Neural progenitor cell (in vitro differentiated cells): Measurements from ENCODE around the gene GNAT1. TPM values are rescaled to one million over a fixed set of nuclear protein-coding genes. Genes with fewer than 3 reads are reported as not detected.
A peak's percentile ranks its signal among the peaks of the same experiment; 100 is the strongest.

Experiments
- DNase-seq: peaks from one replicate; pipeline ENCODE4 v3.0.0-alpha.2; 2016; ENCODE audit warnings: low spot score
- H2AFZ ChIP-seq: fragments of 200-600 bp; sonication (generic); replicated peaks from 2 replicates; pipeline ENCODE4 v1.6.1; 2016; ENCODE audit warnings: antibody characterized with exemption
- H3F3A ChIP-seq: fragments of 200-600 bp; sonication (generic); 2 replicates; pipeline ENCODE4 v1.6.1; 2016; ENCODE audit warnings: antibody characterized with exemption, low read depth
- H3K27ac ChIP-seq: fragments of 200-600 bp; sonication (generic); 2 replicates; pipeline ENCODE4 v1.5.1; 2016; ENCODE audit warnings: mild to moderate bottlenecking
- H3K27me3 ChIP-seq: fragments of 200-600 bp; sonication (generic); 2 replicates; pipeline ENCODE4 v1.6.1; 2016; ENCODE audit warnings: mild to moderate bottlenecking, moderate library complexity
- H3K36me3 ChIP-seq: fragments of 200-600 bp; sonication (generic); 2 replicates; pipeline ENCODE4 v1.5.1; 2016
- H3K4me1 ChIP-seq: fragments of 200-600 bp; sonication (generic); 2 replicates; pipeline ENCODE4 v1.6.1; 2016; ENCODE audit warnings: mixed run types
- H3K4me2 ChIP-seq: fragments of 200-600 bp; sonication (generic); 2 replicates; pipeline ENCODE4 v1.6.1; 2016
- H3K4me3 ChIP-seq: fragments of 200-600 bp; sonication (generic); 2 replicates; pipeline ENCODE4 v1.5.1; 2016
- H3K79me2 ChIP-seq: fragments of 200-600 bp; sonication (generic); 2 replicates; pipeline ENCODE4 v1.6.1; 2016; ENCODE audit warnings: low read depth
- H3K9ac ChIP-seq: fragments of 200-600 bp; sonication (generic); 2 replicates; pipeline ENCODE4 v1.6.1; 2016
- H3K9me3 ChIP-seq: fragments of 200-600 bp; sonication (generic); 2 replicates; pipeline ENCODE4 v1.5.1; 2016; ENCODE audit warnings: low read depth
- H4K20me1 ChIP-seq: fragments of 200-600 bp; sonication (generic); 2 replicates; pipeline ENCODE4 v1.6.1; 2016; ENCODE audit warnings: low read depth
- H3K27ac Mint-ChIP-seq: 3 replicates; pipeline ENCODE4 v1.8.0; 2021; ENCODE audit warnings: mixed read lengths
- H3K27me3 Mint-ChIP-seq: 2 replicates; pipeline ENCODE4 v1.8.0; 2022; ENCODE audit warnings: low read depth, mild to moderate bottlenecking, inconsistent platforms, moderate library complexity, mixed read lengths; ENCODE audit not compliant: insufficient read depth
- H3K36me3 Mint-ChIP-seq: 3 replicates; pipeline ENCODE4 v1.8.0; 2021; ENCODE audit warnings: mixed read lengths
- H3K4me1 Mint-ChIP-seq: 3 replicates; pipeline ENCODE4 v1.8.0; 2021; ENCODE audit warnings: mixed read lengths
- H3K4me3 Mint-ChIP-seq: 3 replicates; pipeline ENCODE4 v1.8.0; 2021; ENCODE audit warnings: mild to moderate bottlenecking, moderate library complexity, mixed read lengths
- H3K9me3 Mint-ChIP-seq: 3 replicates; pipeline ENCODE4 v1.8.0; 2020; ENCODE audit warnings: mixed read lengths
- EZH2 ChIP-seq: fragments of 200-600 bp; sonication (generic); IDR thresholded peaks from 2 replicates; pipeline ENCODE4 v1.6.1; 2017; ENCODE audit warnings: antibody characterized with exemption, mild to moderate bottlenecking, moderate library complexity
- EZH2phosphoT487 ChIP-seq: fragments of 200-600 bp; sonication (generic); IDR thresholded peaks from 2 replicates; pipeline ENCODE4 v1.6.1; 2017; ENCODE audit warnings: antibody characterized with exemption
- total RNA-seq: library from RNA; depleted of rRNA; stranded (reverse); fragments of >200 nt; gene quantifications from 2 replicates; pipeline ENCODE4 v1.2.3, GENCODE V29; 2015; ENCODE audit warnings: low replicate concordance
- TF ChIP-seq, protein P1 (sequence below): fragments of 200-600 bp; sonication (generic); IDR thresholded peaks from 2 replicates; pipeline ENCODE4 v1.5.1; 2017; ENCODE audit warnings: antibody characterized with exemption, mild to moderate bottlenecking

Gene GNAT1
- total RNA-seq, 1 donor from 2014 or later = not detected

DNA sequence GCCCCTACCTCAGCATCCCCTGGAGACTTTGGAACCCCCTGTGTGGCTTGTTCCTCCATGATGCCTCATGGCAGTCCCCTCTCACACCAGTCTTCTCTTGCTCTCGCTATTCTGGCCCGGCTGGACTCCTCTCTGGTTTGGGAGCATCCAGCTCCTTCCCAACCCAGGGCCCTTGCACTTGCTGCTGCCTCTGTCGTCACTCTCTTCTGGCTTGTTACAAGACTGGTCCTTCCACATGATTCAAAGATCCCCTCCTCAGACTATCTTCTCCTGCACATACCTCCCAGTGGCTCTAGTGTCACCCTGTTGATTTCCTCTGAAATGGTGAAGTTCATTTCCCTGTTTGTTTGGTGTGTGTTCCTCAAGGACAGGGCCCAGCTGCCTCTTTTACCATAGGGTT lies 38.1 kb downstream of the GNAT1 start:
- Histone ChIP-seq H3K4me1 (peaks cover 38% of the 10 kb centered on the region), H3K79me2 (no peaks in the 10 kb centered on the region), H3K36me3 (no peaks in the 10 kb centered on the region), H3K27ac (no peak overlapping the region), H4K20me1 (no peaks in the 10 kb centered on the region), H3K27me3 (peaks cover 12% of the 10 kb centered on the region), H3K4me3 (no peak overlapping the region), H3F3A (peaks cover 14% of the 10 kb centered on the region), H2AFZ (no peak overlapping the region), H3K9ac (no peak overlapping the region), H3K9me3 (no peaks in the 10 kb centered on the region), H3K4me2 (no peak overlapping the region)
- no peak for TF ChIP-seq EZH2
- TF ChIP-seq, protein P1, sequence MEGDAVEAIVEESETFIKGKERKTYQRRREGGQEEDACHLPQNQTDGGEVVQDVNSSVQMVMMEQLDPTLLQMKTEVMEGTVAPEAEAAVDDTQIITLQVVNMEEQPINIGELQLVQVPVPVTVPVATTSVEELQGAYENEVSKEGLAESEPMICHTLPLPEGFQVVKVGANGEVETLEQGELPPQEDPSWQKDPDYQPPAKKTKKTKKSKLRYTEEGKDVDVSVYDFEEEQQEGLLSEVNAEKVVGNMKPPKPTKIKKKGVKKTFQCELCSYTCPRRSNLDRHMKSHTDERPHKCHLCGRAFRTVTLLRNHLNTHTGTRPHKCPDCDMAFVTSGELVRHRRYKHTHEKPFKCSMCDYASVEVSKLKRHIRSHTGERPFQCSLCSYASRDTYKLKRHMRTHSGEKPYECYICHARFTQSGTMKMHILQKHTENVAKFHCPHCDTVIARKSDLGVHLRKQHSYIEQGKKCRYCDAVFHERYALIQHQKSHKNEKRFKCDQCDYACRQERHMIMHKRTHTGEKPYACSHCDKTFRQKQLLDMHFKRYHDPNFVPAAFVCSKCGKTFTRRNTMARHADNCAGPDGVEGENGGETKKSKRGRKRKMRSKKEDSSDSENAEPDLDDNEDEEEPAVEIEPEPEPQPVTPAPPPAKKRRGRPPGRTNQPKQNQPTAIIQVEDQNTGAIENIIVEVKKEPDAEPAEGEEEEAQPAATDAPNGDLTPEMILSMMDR = no peak
- H3K4me1 Mint-ChIP-seq = peaks cover 71% of the 10 kb centered on the region
- no peak for DNase-seq
- H3K9me3 Mint-ChIP-seq = no peaks in the 10 kb centered on the region
- H3K27me3 Mint-ChIP-seq = peaks cover 15% of the 10 kb centered on the region
- H3K4me3 Mint-ChIP-seq = peak overlapping the region; percentile 25
- H3K27ac Mint-ChIP-seq = peak overlapping the region; percentile 20
- peaks cover 5% of the 10 kb centered on the region for H3K36me3 Mint-ChIP-seq

DNA sequence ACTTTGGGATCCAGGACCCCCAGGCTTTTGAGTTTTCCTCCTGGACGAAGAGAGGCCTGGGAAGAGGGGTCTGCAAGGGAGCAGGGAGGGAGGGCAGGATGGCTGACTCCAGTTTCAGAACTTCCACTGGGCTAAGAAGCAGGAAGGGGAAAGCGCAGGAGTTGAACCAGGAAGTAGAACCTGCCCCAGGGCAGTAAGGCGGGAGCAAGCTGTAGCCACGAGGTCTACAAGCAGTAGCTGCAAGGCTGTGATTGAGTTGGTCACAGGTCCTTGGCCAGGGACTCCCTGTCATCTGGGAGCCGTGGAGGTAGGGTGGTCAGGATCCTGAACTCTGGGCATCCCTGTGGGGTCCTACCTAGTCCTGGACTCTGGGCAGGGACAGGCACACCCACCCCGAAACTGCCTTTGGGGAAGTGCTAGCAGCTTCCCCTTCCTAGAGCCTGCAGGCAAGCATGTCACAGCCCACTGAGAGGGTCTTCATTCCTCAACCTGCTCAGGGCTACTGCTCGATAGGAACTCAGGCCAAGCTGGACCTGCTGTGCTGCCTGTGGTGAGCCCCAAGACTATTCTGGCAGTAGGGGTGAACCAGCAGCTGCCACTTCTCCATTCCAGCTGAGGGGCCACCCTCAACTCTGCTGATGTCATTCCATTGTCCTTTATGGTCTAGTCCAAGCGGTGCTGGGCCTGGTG lies 38.8 kb downstream of the GNAT1 start:
- peaks cover 12% of the 10 kb centered on the region for H3K27me3 ChIP-seq
- Mint-ChIP-seq H3K9me3 (no peaks in the 10 kb centered on the region), H3K4me1 (peaks cover 68% of the 10 kb centered on the region), H3K27ac (peak overlapping the region; percentile 20), H3K36me3 (peaks cover 5% of the 10 kb centered on the region), H3K27me3 (peaks cover 14% of the 10 kb centered on the region), H3K4me3 (peak overlapping the region; percentile 58)
- no peak for DNase-seq
- H3F3A ChIP-seq = peaks cover 22% of the 10 kb centered on the region
- no peak overlapping the region for H2AFZ ChIP-seq
- H3K27ac ChIP-seq = no peak overlapping the region
- peaks cover 38% of the 10 kb centered on the region for H3K4me1 ChIP-seq
- H3K4me2 ChIP-seq = no peak overlapping the region
- TF ChIP-seq EZH2 = no peak
- TF ChIP-seq EZH2phosphoT487 = no peak
- TF ChIP-seq, protein P1 = no peak
- H3K79me2 ChIP-seq = no peaks in the 10 kb centered on the region
- no peak overlapping the region for H3K4me3 ChIP-seq
- no peaks in the 10 kb centered on the region for H4K20me1 ChIP-seq
- H3K9me3 ChIP-seq = no peaks in the 10 kb centered on the region
- no peak overlapping the region for H3K9ac ChIP-seq
- no peaks in the 10 kb centered on the region for H3K36me3 ChIP-seq

DNA sequence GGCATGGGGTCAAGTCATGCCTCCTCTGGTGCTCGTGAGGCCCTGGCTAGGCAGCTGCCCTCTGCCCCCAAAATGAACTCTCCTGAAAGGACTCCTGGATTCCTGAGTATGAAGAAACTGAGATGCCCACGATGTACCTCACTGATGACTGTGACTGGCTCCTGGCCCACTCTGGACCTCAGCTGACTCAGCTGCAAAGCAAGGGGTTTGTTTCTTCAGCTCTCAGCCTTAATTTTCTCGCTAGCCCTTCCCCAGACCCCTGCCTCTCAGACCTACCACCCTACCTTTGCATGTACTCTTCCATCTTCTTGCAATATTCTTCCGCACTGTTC lies 39.4 kb downstream of the GNAT1 start:
- peak overlapping the region; percentile 20 for H3K27ac Mint-ChIP-seq

More for the DNA sequence above, 39.4 kb downstream of the GNAT1 start:
- Histone ChIP-seq H2AFZ (no peak overlapping the region), H3K27me3 (peaks cover 12% of the 10 kb centered on the region), H3K4me1 (peaks cover 38% of the 10 kb centered on the region), H3K27ac (no peak overlapping the region), H3K9ac (no peak overlapping the region), H3F3A (peaks cover 26% of the 10 kb centered on the region), H4K20me1 (no peaks in the 10 kb centered on the region), H3K4me2 (peak overlapping the region; percentile 45), H3K79me2 (no peaks in the 10 kb centered on the region), H3K36me3 (no peaks in the 10 kb centered on the region), H3K9me3 (no peaks in the 10 kb centered on the region), H3K4me3 (no peak overlapping the region)
- Mint-ChIP-seq H3K4me3 (no peak overlapping the region), H3K36me3 (peaks cover 5% of the 10 kb centered on the region), H3K27me3 (peaks cover 13% of the 10 kb centered on the region), H3K9me3 (no peaks in the 10 kb centered on the region), H3K4me1 (peaks cover 70% of the 10 kb centered on the region)
- DNase-seq = no peak
- TF ChIP-seq EZH2 = no peak
- TF ChIP-seq, protein P1 = no peak
- TF ChIP-seq EZH2phosphoT487 = no peak
